HEK293T (cell line): Measurements from ENCODE around the gene MAP3K5.

ENCODE experiments used
- ARNT ChIP-seq: fragments of 450-650 bp; IDR thresholded peaks from 2 replicates; pipeline ENCODE4 v1.6.1; 2017; ENCODE audit warnings: mild to moderate bottlenecking
- BHLHE40 ChIP-seq: fragments of 450-650 bp; IDR thresholded peaks from 2 replicates; pipeline ENCODE4 v1.6.1; 2016; ENCODE audit warnings: mild to moderate bottlenecking, moderate library complexity, borderline replicate concordance
- CTBP1 ChIP-seq: fragments of 450-650 bp; IDR thresholded peaks from 2 replicates; pipeline ENCODE4 v1.6.1; 2016; ENCODE audit warnings: borderline replicate concordance
- ELF4 ChIP-seq: fragments of 450-650 bp; IDR thresholded peaks from 2 replicates; pipeline ENCODE4 v1.6.1; 2017; ENCODE audit warnings: antibody characterized with exemption
- FOXA1 ChIP-seq: fragments of 450-650 bp; IDR thresholded peaks from 2 replicates; pipeline ENCODE4 v1.6.1; 2016; ENCODE audit warnings: mild to moderate bottlenecking
- FOXK2 ChIP-seq: fragments of 450-650 bp; IDR thresholded peaks from 2 replicates; pipeline ENCODE4 v1.6.1; 2016; ENCODE audit warnings: mild to moderate bottlenecking
- FOXM1 ChIP-seq: fragments of 450-650 bp; IDR thresholded peaks from 2 replicates; pipeline ENCODE4 v1.6.1; 2017; ENCODE audit warnings: mild to moderate bottlenecking, borderline replicate concordance
- HDGF ChIP-seq: fragments of 450-650 bp; IDR thresholded peaks from 2 replicates; pipeline ENCODE4 v1.6.1; 2017; ENCODE audit warnings: antibody characterized with exemption, borderline replicate concordance
- L3MBTL2 ChIP-seq: fragments of 450-650 bp; conservative IDR thresholded peaks from 2 replicates; pipeline ENCODE4 v1.6.1; 2016; ENCODE audit warnings: mild to moderate bottlenecking
- NFRKB ChIP-seq: fragments of 450-650 bp; IDR thresholded peaks from 2 replicates; pipeline ENCODE4 v1.6.1; 2016; ENCODE audit warnings: mild to moderate bottlenecking, moderate library complexity
- SP1 ChIP-seq: fragments of 450-650 bp; IDR thresholded peaks from 2 replicates; pipeline ENCODE4 v1.6.1; 2017
- SUZ12 ChIP-seq: fragments of 450-650 bp; IDR thresholded peaks from 2 replicates; pipeline ENCODE4 v1.6.1; 2016; ENCODE audit warnings: mild to moderate bottlenecking
- TARDBP ChIP-seq: fragments of 450-650 bp; IDR thresholded peaks from 2 replicates; pipeline ENCODE4 v1.6.1; 2016

DNA sequence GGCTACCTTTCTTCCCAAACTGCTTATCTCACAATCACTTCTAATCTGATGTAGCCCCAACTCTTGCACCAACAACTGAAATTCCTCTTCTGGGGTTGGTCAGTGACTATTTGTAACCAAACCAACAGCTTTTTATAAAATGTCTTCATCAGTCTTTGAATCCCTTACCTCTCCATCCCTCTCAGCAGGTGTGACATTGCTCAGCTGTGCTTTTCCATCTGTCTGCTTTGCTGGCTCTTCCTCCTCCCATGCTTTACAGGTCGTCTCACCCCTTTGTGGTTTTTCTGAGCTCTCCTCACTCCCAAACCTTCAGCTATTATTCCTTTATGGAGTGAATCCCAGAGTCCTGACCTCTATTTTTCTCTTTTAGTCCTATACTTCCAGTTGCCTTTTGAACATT, 248.0 kb downstream of the MAP3K5 start:
- TF ChIP-seq SP1 (no peak), FOXK2 (no peak), HDGF (no peak), ELF4 (no peak), TARDBP (no peak), ARNT (no peak), FOXM1 (no peak), SUZ12 (no peak), L3MBTL2 (no peak), FOXA1 (no peak), CTBP1 (no peak), NFRKB (no peak), BHLHE40 (no peak)
